ENCODE measurements around the gene SUGCT. TPM values are rescaled to one million over a fixed set of nuclear protein-coding genes. Genes with fewer than 3 reads are reported as not detected.

The SUGCT gene
- total and polyA plus RNA-seq, 2 experiments from 2014 or later, result 21.4 to 57.8 TPM

GRCh38 chr7:40182452-40182851 lies 47.6 kb downstream of the SUGCT start:
- H3K4me1 ChIP-seq (ENCODE audit: low read depth), result no peaks in the 10 kb centered on the region
- TF ChIP-seq CTCF (IDR thresholded peaks at IDR 0.05; ENCODE audit: low read depth, low read length), result no peak
- H3K36me3 ChIP-seq, result no peaks in the 10 kb centered on the region
- no peak overlapping the region for H3K27ac ChIP-seq
- H3K27me3 ChIP-seq, result no peaks in the 10 kb centered on the region
- no peak for DNase-seq (ENCODE audit: low read depth in 1 of 2, low spot score in 1 of 2)
- no peak overlapping the region for H3K4me3 ChIP-seq
- H3K9me3 ChIP-seq (ENCODE audit: low read depth), result no peaks in the 10 kb centered on the region

GRCh38 chr7:40186586-40186985 lies 51.8 kb downstream of the SUGCT start:
- no peaks in the 10 kb centered on the region for H3K36me3 ChIP-seq
- no peak for DNase-seq (ENCODE audit: low read depth in 1 of 2, low spot score in 1 of 2)
- no peak overlapping the region for H3K27ac ChIP-seq
- H3K27me3 ChIP-seq, result no peaks in the 10 kb centered on the region
- H3K4me3 ChIP-seq, result no peak overlapping the region
- H3K4me1 ChIP-seq (ENCODE audit: low read depth), result no peaks in the 10 kb centered on the region
- no peak for TF ChIP-seq CTCF (IDR thresholded peaks at IDR 0.05; ENCODE audit: low read depth, low read length)
- H3K9me3 ChIP-seq (ENCODE audit: low read depth), result no peaks in the 10 kb centered on the region

- H3K27ac ChIP-seq, result no peak overlapping the region
- H3K4me3 ChIP-seq, result no peak overlapping the region
- peak in 1 of 2 donors; percentile 40 for DNase-seq (ENCODE audit: low read depth in 1 of 2, low spot score in 1 of 2)
- no peak for TF ChIP-seq CTCF (IDR thresholded peaks at IDR 0.05; ENCODE audit: low read depth, low read length)
- no peaks in the 10 kb centered on the region for H3K27me3 ChIP-seq
- no peaks in the 10 kb centered on the region for H3K36me3 ChIP-seq
- H3K9me3 ChIP-seq (ENCODE audit: low read depth), result no peaks in the 10 kb centered on the region
- no peaks in the 10 kb centered on the region for H3K4me1 ChIP-seq (ENCODE audit: low read depth)
These were observed 57.2 kb downstream of the SUGCT start for GRCh38 chr7:40192036-40192435.

GRCh38 chr7:40194745-40195144 lies 59.9 kb downstream of the SUGCT start:
- no peak overlapping the region for H3K4me3 ChIP-seq
- no peak for TF ChIP-seq CTCF (IDR thresholded peaks at IDR 0.05; ENCODE audit: low read depth, low read length)
- DNase-seq (ENCODE audit: low read depth in 1 of 2, low spot score in 1 of 2), result peak in 1 of 2 donors; percentile 60
- no peaks in the 10 kb centered on the region for H3K9me3 ChIP-seq (ENCODE audit: low read depth)
- H3K27ac ChIP-seq, result no peak overlapping the region
- no peaks in the 10 kb centered on the region for H3K36me3 ChIP-seq
- H3K27me3 ChIP-seq, result no peaks in the 10 kb centered on the region
- no peaks in the 10 kb centered on the region for H3K4me1 ChIP-seq (ENCODE audit: low read depth)

DNA sequence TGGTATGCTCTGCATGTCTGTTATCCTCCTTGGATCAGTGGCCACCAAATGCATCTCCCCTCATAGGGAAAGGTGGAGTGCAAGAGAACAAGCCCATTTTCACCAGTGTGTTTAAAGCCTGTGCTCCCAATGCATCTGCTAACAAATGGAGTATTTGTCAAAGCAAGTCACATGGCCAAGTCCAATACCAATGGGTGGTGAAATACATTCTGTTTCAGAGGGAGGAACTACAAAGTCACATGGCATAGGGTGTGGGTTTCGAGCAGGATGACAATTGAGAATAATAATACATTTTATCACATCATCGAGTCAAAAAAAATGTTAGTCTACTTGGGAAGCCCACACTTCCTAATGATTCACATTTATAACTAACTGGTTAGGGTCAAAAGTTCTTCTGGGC lies 62.7 kb downstream of the SUGCT start:
- Histone ChIP-seq H3K4me1 (ENCODE audit: low read depth) (no peaks in the 10 kb centered on the region), H3K36me3 (no peaks in the 10 kb centered on the region), H3K27me3 (no peaks in the 10 kb centered on the region), H3K9me3 (ENCODE audit: low read depth) (no peaks in the 10 kb centered on the region), H3K27ac (no peak overlapping the region), H3K4me3 (no peak overlapping the region)
- no peak for DNase-seq (ENCODE audit: low read depth in 1 of 2, low spot score in 1 of 2)
- no peak for TF ChIP-seq CTCF (IDR thresholded peaks at IDR 0.05; ENCODE audit: low read depth, low read length)

Measured in cardiac muscle cell (in vitro differentiated cells and primary cell).